Activated CD8-positive, alpha-beta memory T cell treated with anti-CD3 and anti-CD28 coated beads, Interleukin-2, amount 50 U/mL, for 24 hours (primary cell): ENCODE measurements around the gene RAP1GDS1.
"Not testable (repeated sequence)": the region's sequence is repeated elsewhere in the genome, so short reads cannot be mapped to it uniquely, and the experiment has no call there.

Source experiments
- DNase-seq: peaks from one replicate; pipeline ENCODE4 v3.0.0-alpha.2; 2020; ENCODE audit errors: extremely low read depth

RAP1GDS1 gene

GRCh38 chr4:98352940-98353339, 91.8 kb downstream of the RAP1GDS1 start:
- no peak for DNase-seq

- DNase-seq = no peak
Measured at GRCh38 chr4:98358630-98359248, 97.6 kb downstream of the RAP1GDS1 start.

GRCh38 chr4:98359646-98360045, 98.5 kb downstream of the RAP1GDS1 start:
- no peak for DNase-seq

DNA sequence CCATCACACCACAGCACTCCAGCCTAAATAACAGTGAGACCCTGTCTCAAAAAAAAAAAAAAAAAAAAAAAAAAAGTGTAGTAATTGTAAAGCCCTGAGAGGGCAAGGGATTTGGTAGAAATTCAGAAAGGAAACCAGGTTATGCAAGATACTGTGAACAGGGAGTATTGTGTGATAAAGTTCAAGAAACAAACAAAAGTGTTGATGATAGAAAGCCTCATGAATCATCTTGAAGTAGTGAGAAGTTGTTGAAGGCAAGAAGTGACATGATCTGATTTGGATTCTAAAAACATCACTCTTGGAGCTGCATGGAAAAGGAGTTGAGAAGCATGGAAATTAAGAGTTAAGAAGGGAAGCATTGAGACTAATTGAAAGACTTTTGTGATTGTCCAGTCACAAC, 102.2 kb downstream of the RAP1GDS1 start:
- DNase-seq = no peak

DNA sequence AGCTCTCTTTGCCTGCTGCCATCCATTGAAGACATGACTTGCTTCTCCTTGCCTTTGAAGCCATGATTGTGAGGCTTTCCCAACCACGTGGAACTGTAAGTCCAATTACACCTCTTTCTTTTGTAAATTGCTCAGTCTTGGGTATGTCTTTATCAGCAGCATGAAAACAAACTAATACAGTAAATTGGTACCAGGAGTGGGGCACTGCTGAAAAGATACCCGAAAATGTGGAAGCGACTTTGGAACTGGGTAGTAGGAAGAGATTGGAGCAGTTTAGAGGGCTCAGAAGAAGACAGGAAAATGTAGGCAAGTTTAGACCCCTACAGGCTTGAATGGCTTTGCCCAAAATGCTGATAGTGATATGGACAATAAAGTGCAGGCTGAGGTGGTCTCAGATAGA, 105.1 kb downstream of the RAP1GDS1 start:
- not testable (repeated sequence) for DNase-seq

- not testable (repeated sequence) for DNase-seq
Measured at GRCh38 chr4:98368000-98368399, 106.8 kb downstream of the RAP1GDS1 start.

DNA sequence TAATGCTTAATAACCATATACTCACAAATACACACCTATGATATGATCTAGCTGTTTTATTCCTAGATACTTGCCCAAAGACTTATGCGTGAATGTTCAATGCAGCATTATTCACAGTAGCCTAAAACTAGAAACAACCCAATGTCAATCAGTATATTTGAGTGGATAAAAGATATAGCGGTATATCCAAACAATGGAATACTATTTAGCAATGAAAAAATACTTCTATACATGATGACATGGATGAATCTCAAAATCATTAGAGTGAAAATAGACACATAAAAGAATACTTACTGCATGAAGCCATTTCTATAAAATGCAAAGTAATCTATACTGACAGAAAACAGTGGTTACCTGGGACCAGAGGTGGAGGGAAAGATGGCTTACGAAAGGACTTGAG, 108.1 kb downstream of the RAP1GDS1 start:
- no peak for DNase-seq

DNA sequence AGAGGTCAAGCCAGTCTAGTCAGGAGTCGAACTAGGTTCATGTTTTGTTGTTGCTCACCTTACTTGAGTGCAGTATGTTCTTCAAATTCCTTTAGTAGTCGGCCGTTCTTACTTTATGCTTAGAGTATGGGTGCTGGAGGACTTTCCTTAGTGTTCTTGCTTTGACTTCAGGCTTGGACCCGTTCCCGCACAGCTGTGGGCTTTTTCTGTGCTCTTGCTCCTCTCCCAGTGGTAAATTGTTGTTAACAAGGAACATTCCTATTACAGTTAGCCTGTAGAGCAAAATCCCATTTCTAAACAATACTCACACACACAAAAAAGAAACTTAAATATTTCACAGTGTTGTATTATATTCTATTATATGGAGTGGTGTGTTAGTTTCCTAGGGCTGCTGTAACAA, 113.5 kb downstream of the RAP1GDS1 start:
- DNase-seq = no peak

GRCh38 chr4:98377559-98377958, 116.4 kb downstream of the RAP1GDS1 start:
- no peak for DNase-seq

DNA sequence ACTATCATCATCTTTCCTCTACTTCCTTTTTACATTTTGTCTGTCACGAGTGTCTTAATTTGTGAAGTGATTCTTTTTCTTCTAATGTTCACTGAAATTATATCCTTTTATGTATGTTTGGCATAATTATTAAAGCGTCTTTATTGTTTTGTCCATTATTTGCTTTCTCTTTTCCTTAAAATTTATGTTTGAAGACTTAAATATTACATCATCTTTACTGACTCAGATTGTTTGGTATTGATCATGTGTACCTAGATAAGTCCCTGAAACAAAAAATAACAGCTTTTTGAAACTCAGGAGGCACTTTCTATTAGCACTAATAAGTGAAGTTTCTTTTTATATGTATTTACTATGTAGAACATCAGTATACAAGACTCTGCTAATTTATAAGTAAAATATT, 120.1 kb downstream of the RAP1GDS1 start:
- DNase-seq = no peak

DNA sequence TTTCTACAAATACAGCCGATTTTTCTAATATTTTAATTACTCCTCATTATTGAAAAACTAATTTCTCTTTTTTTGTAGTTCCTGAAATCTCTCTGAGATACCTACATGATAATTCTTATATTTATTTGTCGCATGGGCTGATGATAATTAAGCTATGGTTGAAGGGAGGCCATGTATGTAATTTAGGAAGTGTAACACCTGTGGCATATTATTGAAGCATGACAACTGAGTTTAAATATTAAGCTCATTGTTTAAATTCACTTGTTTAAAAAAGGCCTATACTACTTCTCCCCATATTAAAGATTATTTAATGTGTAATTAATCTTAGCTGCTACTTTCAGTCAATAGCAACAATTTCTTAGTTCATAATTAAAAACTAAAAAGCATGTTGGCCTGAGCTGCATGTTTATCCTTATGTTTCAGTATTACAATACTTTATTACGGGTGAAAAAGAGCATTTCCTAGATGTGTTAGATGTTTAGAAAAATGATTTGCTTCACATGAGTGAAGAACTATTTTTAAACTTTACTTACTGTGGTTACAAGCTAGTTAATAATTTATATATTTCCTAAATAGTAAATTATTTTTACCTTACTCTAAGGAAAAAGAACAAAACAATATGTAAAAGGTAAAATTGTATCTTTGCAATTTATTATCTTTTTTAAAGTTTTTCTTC, 122.4 kb downstream of the RAP1GDS1 start:
- no peak for DNase-seq

DNA sequence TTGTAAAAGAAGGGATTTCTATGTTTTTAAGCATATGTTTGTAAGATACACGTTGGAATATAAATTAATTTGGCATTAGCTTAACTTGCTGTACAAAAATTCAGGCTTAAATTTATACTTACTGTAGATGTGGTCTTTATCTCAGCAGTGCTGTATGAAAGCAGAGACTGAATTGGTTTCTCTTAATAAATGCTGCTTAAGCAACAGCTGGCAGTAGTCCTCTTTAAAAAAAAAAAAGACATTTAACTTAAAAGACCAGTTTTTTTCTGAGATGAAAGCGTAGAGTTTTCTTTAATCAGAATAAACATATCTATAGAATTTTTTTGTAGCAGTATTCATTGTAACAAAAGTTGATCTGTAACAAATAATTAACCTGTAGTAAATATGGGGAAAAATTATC, 124.6 kb downstream of the RAP1GDS1 start:
- DNase-seq = no peak

DNA sequence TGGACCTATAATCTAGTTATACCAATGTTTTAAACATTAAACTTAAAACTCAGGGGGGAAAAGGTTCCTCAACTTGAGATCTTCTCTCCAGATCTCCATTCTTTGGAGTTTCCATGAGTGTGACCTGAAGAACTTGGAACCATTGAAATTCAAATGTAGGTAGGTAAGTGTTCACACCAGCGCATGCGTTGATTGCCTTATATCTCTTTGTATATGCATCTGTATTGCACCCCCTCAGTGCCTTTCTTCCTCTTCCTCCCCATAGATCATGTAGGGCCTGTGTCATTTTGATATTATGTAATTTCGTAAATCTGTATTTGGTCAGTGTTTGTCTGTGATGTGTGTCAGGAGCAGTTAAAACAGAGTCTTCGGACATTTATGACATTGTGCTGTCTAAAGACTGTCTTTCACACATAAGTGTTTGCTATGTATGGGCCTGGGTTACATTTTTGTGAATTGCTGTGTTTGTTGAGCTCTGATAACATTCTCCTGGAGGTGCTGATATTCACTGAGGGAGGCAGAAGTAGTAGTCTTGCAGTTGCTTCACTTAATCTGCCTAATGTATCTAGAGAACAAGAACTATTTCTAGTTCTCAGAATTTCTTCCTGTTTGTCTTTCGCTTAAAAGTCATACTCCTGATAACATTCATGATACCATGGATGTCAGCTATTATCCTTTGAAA, 126.3 kb downstream of the RAP1GDS1 start:
- DNase-seq = no peak

- DNase-seq = no peak
Measured at GRCh38 chr4:98394134-98394533, 132.9 kb downstream of the RAP1GDS1 start.

GRCh38 chr4:98399915-98400314, 138.7 kb downstream of the RAP1GDS1 start:
- no peak for DNase-seq

DNA sequence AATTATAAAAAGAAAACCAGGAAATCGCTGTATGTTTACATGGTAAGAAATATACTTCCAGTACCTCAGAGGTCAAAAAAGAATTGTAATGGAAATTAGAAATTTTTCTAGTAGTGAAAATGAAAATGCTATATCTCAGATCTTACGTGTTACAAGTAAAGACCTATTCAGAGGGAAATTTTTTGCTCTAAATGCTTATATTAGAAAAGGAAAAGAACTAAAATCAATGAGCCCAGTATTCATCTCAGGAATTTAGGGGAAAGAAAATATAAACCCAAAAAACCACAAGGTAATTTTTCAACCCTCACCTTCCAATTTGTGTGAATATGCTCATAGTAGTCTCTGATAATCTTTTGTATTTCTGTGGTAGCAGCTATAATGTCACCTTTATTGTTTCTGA, 145.6 kb downstream of the RAP1GDS1 start:
- DNase-seq = no peak

DNA sequence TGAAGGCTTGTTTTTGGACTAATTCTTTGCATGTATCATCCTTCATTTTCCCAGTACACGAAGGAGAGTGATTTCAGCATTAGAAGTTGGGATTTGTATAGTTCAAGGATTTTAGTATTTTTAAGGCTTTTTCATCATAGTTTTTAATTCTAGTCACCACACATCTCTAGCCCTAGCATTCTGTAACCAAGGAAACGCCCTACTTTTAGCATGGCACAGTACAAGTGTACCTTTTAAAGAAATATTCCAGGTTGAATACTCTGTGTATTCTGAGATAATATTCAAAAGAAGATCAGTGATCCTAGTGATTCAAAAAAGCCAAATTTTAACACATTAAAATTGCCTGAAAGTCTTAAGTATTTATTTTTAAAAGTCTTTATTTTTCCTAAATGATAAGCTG, 150.5 kb downstream of the RAP1GDS1 start:
- DNase-seq = no peak

DNA sequence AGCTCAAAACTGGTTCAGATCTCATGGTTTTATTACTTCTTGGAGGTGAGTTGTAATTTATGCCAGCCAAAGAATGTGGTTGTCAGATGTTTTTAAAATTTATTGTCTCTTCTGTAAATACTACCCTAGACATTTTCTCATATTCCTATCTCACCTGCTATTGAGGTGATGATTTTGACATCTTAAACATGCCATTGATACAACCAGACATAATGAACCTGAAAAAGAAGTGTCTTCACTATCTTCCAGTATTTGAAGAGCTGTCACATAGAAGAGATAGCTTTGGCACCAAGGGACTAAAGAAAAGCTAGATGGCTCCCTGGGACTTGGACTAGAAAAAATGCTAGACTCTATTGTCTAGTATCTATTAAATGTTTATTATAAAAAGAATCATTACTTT, 155.7 kb downstream of the RAP1GDS1 start:
- no peak for DNase-seq

GRCh38 chr4:98420151-98420550, 159.0 kb downstream of the RAP1GDS1 start:
- not testable (repeated sequence) for DNase-seq

DNA sequence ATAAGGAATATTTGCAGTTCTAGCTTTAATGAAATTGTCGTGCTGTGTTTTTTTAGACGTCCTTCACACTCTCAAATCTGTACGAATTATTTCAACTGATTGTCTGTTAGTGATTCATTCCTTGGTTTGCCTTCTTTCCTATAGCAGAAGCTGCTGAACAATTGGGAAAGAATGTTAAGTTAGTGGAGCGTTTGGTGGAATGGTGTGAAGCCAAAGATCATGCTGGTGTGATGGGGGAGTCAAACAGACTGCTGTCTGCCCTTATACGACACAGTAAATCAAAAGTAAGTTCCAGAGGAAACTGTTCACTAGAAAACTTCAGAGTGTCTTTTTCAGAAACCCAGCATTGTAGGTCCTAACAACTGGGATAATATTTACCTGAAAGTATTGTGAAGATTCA, 159.9 kb downstream of the RAP1GDS1 start:
- DNase-seq = no peak

DNA sequence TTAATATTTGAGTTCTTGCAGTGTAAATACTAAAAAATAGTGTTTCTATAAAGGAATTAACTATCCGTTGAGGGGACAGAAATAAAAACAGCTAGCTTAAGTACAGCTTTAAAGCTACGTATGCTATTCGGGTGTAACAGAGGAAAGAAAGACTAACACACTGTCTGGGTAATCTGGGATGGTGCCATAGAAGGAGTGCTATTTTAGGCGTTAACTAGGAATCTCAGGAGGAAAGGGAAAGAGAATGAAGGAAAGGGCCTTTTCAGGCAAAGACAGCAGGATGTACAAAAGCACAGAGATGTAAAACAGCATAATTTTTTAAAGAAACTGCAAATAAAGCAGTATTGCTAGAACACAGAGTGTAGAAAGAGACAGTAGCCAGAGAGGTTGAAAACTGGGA, 161.8 kb downstream of the RAP1GDS1 start:
- DNase-seq = no peak

DNA sequence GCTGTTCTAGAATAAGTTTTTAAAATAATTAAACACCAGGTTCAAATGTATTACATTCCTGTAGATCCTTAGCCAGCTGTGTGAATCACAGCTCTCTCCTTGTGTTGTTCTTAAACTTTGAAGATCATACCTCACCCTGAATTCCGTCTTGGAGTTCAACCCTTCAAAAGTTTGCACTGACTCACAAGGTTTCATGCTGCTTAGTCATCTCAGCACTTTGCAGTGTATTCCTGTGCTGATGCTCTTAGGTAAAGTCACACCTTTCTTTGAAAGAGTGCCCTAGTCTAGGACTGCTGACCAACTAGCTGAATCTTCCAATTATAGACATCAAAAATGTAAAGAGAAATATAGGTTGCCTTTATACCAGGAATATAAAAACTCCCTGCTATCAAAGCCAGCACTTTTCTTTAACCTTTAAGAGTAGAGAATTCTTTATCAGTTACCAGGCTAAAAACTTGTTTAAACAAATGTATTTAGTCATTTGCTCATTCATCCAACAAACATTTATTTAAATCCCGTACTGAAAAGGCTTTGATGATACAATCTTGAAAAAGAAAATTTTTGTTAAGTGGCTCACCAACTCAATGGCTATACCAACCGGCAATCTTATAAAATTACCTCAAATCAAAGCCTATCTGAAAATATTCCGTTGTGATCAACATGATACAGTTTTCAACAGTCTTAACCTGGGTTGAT, 169.7 kb downstream of the RAP1GDS1 start:
- DNase-seq = no peak

GRCh38 chr4:98433691-98434090, 172.5 kb downstream of the RAP1GDS1 start:
- DNase-seq = no peak
